AG10803 (cell line): ENCODE results near the gene TMEM39B.
A peak's percentile ranks its signal among the peaks of the same experiment; 100 is the strongest.
"Not testable (repeated sequence)": the region's sequence is repeated elsewhere in the genome, so short reads cannot be mapped to it uniquely, and the experiment has no call there.

Experiments
- DNase-seq: peaks from one replicate; pipeline ENCODE4 v3.0.0; 2010; ENCODE audit warnings: low read depth
- H3K4me3 ChIP-seq: 2 replicates; pipeline ENCODE4 v1.5.1; 2011; ENCODE audit warnings: mild to moderate bottlenecking, low read length, control low read depth
- TF ChIP-seq, protein P1 (sequence below): conservative IDR thresholded peaks from 2 replicates; pipeline ENCODE4 v1.5.1; 2011; ENCODE audit warnings: mild to moderate bottlenecking, low read length, control low read depth, inconsistent platforms

The TMEM39B gene

DNA sequence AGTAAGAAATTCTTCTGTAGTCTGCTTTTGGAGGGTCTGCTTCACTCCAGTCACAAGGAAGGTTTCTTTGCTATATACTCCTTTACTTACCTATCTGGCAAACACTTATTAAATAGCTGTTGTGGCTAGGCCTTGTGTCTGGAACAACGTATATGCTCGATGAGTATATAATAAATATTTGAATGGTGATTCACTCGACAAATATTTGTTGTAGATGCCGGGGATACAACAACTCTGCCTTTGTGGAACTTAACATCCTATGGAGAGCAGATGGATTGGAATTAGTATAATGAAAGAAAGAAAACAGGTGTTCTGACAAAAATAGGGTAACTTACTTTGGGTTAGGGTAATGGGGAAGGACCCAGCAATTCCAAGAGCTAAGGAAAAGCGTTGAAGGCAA lies 66.2 kb downstream of the TMEM39B start:
- DNase-seq = peak; percentile 39
- TF ChIP-seq, protein P1, sequence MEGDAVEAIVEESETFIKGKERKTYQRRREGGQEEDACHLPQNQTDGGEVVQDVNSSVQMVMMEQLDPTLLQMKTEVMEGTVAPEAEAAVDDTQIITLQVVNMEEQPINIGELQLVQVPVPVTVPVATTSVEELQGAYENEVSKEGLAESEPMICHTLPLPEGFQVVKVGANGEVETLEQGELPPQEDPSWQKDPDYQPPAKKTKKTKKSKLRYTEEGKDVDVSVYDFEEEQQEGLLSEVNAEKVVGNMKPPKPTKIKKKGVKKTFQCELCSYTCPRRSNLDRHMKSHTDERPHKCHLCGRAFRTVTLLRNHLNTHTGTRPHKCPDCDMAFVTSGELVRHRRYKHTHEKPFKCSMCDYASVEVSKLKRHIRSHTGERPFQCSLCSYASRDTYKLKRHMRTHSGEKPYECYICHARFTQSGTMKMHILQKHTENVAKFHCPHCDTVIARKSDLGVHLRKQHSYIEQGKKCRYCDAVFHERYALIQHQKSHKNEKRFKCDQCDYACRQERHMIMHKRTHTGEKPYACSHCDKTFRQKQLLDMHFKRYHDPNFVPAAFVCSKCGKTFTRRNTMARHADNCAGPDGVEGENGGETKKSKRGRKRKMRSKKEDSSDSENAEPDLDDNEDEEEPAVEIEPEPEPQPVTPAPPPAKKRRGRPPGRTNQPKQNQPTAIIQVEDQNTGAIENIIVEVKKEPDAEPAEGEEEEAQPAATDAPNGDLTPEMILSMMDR = no peak
- H3K4me3 ChIP-seq = no peak overlapping the region

DNA sequence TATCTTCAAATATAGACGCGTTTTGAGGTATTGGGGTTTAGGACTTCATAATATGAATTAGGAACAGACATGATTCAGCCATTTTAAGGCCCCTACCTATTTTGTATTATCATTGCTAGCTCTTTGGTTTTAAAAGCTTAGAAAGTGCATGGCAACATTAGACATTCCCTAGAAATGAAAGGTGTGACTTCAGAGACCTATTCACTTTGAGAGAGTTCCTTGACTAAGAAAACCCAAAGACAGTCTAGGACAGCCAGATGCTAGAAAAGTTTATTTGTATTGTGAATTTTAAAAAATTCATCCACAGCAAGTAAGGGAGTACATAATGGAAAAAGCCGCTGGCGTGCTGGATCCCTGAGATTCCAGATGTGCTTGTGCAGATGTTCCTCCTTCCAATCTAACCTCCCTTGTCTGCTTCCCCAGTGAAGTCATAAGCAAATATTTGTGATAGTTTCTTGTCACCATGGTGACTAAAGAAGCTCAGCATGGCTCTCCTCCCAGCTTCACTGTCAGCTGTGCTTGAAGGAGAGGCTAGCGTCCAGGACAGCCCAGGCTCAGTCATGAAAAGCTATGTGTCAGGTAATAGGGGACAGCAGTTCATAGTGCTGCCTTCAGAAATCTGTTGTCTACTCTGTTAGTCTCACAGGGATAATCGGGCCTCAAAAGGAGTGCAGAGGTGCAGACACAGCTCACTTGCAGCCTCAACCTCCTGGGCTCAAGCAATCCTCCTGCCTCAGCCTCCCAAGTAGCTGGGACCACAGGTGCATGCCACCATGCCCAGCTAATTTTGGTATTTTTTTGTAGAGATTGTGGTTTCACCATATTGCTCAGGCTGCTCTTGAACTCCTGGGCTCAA lies 69.9 kb downstream of the TMEM39B start:
- peak; percentile 95 for DNase-seq
- no peak overlapping the region for H3K4me3 ChIP-seq
- TF ChIP-seq, protein P1 = no peak

DNA sequence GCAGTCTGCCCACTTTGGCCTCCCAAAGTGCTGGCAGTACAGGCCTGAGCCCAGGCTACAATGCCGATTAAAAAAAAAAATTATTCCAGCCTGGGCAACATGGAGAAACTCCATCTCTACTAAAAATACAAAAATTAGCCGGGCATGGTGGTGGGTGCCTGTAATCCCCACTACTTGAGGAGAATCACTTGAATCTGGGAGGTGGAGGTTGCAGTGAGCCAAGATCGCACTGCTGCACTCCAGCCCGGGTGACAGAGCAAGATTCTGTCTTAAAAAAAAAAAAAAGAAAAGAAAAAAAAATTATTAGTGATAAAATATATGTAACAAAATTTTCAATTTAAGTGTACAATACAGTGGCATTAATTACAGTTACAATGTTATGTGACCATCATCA lies 70.6 kb downstream of the TMEM39B start:
- not testable (repeated sequence) for H3K4me3 ChIP-seq, DNase-seq

DNA sequence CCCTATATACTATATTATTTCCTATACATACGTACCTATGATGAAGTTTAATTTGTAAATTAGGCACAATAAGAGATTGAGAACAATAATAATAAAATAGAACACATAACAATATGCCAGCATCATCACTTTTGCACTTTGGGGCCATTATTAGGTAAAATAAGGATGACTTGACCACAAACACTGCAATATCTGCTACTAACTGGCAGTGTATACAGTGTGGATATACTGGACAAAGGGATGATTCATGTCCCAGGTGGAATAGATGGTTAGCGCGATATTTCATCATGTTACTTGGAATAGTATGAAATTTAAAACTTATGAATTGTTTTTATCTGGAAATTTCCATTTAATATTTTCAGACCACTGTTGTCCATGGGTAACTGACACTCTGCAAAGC lies 71.3 kb downstream of the TMEM39B start:
- DNase-seq = no peak
- no peak overlapping the region for H3K4me3 ChIP-seq
- TF ChIP-seq, protein P1 = no peak

DNA sequence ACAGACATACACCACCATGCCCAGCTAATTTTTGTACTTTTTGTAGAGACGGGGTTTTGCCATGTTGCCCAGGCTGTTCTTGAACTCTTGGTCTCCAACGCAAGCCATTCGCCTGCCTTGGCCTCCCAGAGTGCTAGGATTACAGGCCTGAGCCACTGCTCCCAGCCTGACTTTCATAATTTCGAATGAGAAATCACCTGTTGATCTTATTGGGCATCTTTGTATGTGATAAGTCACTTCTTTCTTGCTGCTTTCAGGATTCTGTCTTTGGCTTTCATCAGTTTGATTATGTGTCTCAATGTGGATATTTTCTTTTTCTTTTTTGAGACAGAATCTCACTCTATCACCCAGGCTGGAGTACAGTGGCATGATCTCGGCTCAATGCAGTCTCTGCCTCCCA lies 75.1 kb downstream of the TMEM39B start:
- not testable (repeated sequence) for H3K4me3 ChIP-seq, DNase-seq

DNA sequence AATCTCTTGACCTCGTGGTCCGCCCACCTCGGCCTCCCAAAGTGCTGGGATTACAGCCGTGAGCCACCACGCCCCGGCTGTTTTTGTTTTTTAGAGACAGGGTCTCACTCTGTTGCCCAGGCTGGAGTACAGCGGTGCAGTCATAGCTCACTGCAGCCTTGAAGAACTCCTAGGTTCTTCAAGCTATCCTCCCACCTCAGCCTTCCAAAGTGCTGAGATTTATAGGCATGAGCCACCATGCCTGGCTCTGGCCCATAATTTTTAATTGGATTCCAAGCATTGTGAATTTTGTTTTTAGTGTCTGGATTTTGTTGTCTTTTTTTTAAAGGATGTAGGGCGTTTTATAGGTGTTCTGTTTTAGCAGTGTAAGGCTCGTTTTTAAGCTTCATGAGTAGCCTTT lies 78.1 kb downstream of the TMEM39B start:
- DNase-seq = peak; percentile 25
- H3K4me3 ChIP-seq = no peak overlapping the region
- TF ChIP-seq, protein P1 = no peak

DNA sequence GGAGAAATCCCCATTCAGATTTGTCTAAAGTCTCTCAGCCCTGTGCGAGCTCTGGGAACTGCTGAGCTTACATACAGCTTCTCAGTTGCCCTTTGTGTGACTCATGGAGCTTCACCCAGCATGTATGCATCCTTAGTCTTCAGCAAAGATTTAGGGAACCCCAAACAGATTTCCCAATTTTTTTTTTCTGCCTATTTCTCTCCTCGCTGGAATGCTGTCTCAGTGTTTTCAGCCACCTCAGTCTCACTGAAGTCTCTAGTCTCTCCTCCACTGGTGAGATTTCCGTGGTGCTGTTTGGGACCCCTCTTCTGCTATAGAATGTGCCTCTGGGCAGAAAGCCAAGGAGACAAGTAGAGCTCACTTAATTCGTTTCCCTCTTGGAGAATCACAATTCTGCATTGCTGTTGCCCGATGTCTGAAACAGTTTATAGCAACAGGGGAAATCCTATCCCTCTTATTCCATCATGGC lies 78.6 kb downstream of the TMEM39B start:
- H3K4me3 ChIP-seq = no peak overlapping the region
- peak; percentile 71 for DNase-seq
- TF ChIP-seq, protein P1 = no peak
